Liver (tissue), 9 donors: Measurements from ENCODE around the gene VWDE. TPM values are rescaled to one million over a fixed set of nuclear protein-coding genes. Genes with fewer than 3 reads are reported as not detected.

ENCODE experiments used
- DNase-seq: peaks from one replicate; pipeline ENCODE4 v3.0.0-alpha.2; 2017; ENCODE audit warnings: low spot score
- H3K27ac ChIP-seq, 2 donors: one replicate each; pipeline ENCODE4 v1.7.0; 2013; ENCODE audit warnings: inconsistent platforms in 2 of 2, low read length in 2 of 2, control low read depth in 1 of 2, low read depth in 1 of 2, mild to moderate bottlenecking in 1 of 2
- H3K27me3 ChIP-seq, 4 donors: one replicate each; pipeline versions ENCODE4 v1.6.1 to v1.7.0; 2013; ENCODE audit warnings: low read length in 3 of 4, inconsistent platforms in 1 of 4, mild to moderate bottlenecking in 1 of 4, moderate library complexity in 1 of 4; ENCODE audit not compliant: control insufficient read depth in 4 of 4, insufficient read depth in 4 of 4
- H3K36me3 ChIP-seq, 4 donors: one replicate each; pipeline versions ENCODE4 v1.6.1 to v1.7.0; 2013; ENCODE audit warnings: low read length in 3 of 4, mild to moderate bottlenecking in 3 of 4, low read depth in 1 of 4, moderate library complexity in 1 of 4; ENCODE audit not compliant: control insufficient read depth in 4 of 4, insufficient read depth in 3 of 4
- H3K4me1 ChIP-seq, 4 donors: one replicate each; pipeline versions ENCODE4 v1.6.1 to v1.7.0; 2013; ENCODE audit warnings: low read length in 3 of 4, mild to moderate bottlenecking in 3 of 4, moderate library complexity in 1 of 4; ENCODE audit not compliant: control insufficient read depth in 4 of 4, insufficient read depth in 4 of 4
- H3K4me3 ChIP-seq, 3 donors: one replicate each; pipeline versions ENCODE4 v1.6.1 to v1.7.0; 2013; ENCODE audit warnings: low read length in 3 of 3, control low read depth in 1 of 3, low read depth in 1 of 3, mild to moderate bottlenecking in 1 of 3
- H3K9ac ChIP-seq, 2 donors: one replicate each; pipeline ENCODE4 v1.7.0; 2013; ENCODE audit warnings: low read length in 2 of 2, mild to moderate bottlenecking in 2 of 2, moderate library complexity in 2 of 2, control low read depth in 1 of 2, low read depth in 1 of 2
- H3K9me3 ChIP-seq, 4 donors: one replicate each; pipeline versions ENCODE4 v1.6.1 to v1.7.0; 2013; ENCODE audit warnings: low read length in 3 of 4; ENCODE audit not compliant: control insufficient read depth in 4 of 4
- EGR1 ChIP-seq, 2 donors: IDR thresholded peaks; 2 replicates each; pipeline ENCODE4 v1.6.1; 2016 to 2018; ENCODE audit warnings: antibody characterized with exemption in 2 of 2, low read depth in 2 of 2
- FOXA1 ChIP-seq: IDR thresholded peaks from 2 replicates; pipeline ENCODE4 v1.6.1; 2016; ENCODE audit warnings: antibody characterized with exemption
- FOXA2 ChIP-seq: IDR thresholded peaks from 2 replicates; pipeline ENCODE4 v1.6.1; 2016; ENCODE audit warnings: antibody characterized with exemption
- GABPA ChIP-seq, 2 donors: IDR thresholded peaks in 1 of 2; conservative IDR thresholded peaks in 1 of 2; 2 replicates each; pipeline ENCODE4 v1.6.1; 2016; ENCODE audit warnings: antibody characterized with exemption in 2 of 2, mild to moderate bottlenecking in 1 of 2, moderate library complexity in 1 of 2
- HNF4A ChIP-seq, 2 donors: conservative IDR thresholded peaks; 2 replicates each; pipeline ENCODE4 v1.6.1; 2016; ENCODE audit warnings: antibody characterized with exemption in 2 of 2, mild to moderate bottlenecking in 2 of 2
- HNF4G ChIP-seq: IDR thresholded peaks from 2 replicates; pipeline ENCODE4 v1.6.1; 2016; ENCODE audit warnings: antibody characterized with exemption
- JUND ChIP-seq, 2 donors: IDR thresholded peaks; 2 replicates each; pipeline ENCODE4 v1.6.1; 2016; ENCODE audit warnings: antibody characterized with exemption in 2 of 2
- NR2F2 ChIP-seq: IDR thresholded peaks from 2 replicates; pipeline ENCODE4 v1.6.1; 2016; ENCODE audit warnings: antibody characterized with exemption
- RAD21 ChIP-seq, 2 donors: IDR thresholded peaks; 2 replicates each; pipeline ENCODE4 v1.6.1; 2016; ENCODE audit warnings: antibody characterized with exemption in 2 of 2, mild to moderate bottlenecking in 2 of 2
- RXRA ChIP-seq, 2 donors: IDR thresholded peaks; 2 replicates each; pipeline ENCODE4 v1.6.1; 2017 to 2018; ENCODE audit warnings: antibody characterized with exemption in 2 of 2, mild to moderate bottlenecking in 1 of 2
- SP1 ChIP-seq: IDR thresholded peaks from 2 replicates; pipeline ENCODE4 v1.6.1; 2018; ENCODE audit warnings: antibody characterized with exemption, mild to moderate bottlenecking
- TAF1 ChIP-seq: conservative IDR thresholded peaks from 2 replicates; pipeline ENCODE4 v1.6.1; 2016; ENCODE audit warnings: antibody characterized with exemption, mild to moderate bottlenecking
- YY1 ChIP-seq: IDR thresholded peaks from 2 replicates; pipeline ENCODE4 v1.6.1; 2016; ENCODE audit warnings: antibody characterized with exemption, mild to moderate bottlenecking
- whole genome bisulfite sequencing: extraction: QIAGEN DNeasy Blood & Tissue Kit; methylation state at CpG from one replicate; pipeline ENCODE4 v1.1.7; 2013; 5-methylcytosine and 5-hydroxymethylcytosine counted together
- polyA plus RNA-seq, 2 donors: library from polyadenylated mRNA; stranded (reverse) in 1 of 2; unstranded in 1 of 2; fragments of 200-250 nt in 1 of 2; fragments of >200 nt in 1 of 2; fragmentation: Nextera tagmentation in 1 of 2; extraction: Ambion mirVana in 1 of 2; gene quantifications; one replicate each; pipeline versions ENCODE4 v1.2.1 to v1.2.3, GENCODE V29; 2013 to 2015
- total RNA-seq, 2 donors: library from RNA; depleted of rRNA; stranded (reverse); fragments of >200 nt; gene quantifications; one replicate each; pipeline ENCODE4 v1.2.3, GENCODE V29; 2014
- TF ChIP-seq, protein P1 (sequence below): IDR thresholded peaks from 2 replicates; pipeline ENCODE4 v1.6.1; 2016; ENCODE audit warnings: antibody characterized with exemption, mild to moderate bottlenecking
- TF ChIP-seq, protein P2 (sequence below): IDR thresholded peaks from 2 replicates; pipeline ENCODE4 v1.6.1; 2016; ENCODE audit warnings: antibody characterized with exemption
- TF ChIP-seq, protein P3 (sequence below): IDR thresholded peaks from 2 replicates; pipeline ENCODE4 v1.6.1; 2016; ENCODE audit warnings: antibody characterized with exemption
- TF ChIP-seq, protein P4 (sequence below): IDR thresholded peaks from 2 replicates; pipeline ENCODE4 v1.6.1; 2016; ENCODE audit warnings: antibody characterized with exemption
- TF ChIP-seq, protein P5 (sequence below): fragments of 150-350 bp; IDR thresholded peaks from 2 replicates; pipeline ENCODE4 v1.5.1; 2017; ENCODE audit warnings: improper control_type of control experiment, low read depth, low read length; ENCODE audit not compliant: missing input control
- donor health status: healthy.
- donor health status: healthy.
- donor health status: healthy.
- donor health status: healthy.
- donor health status: healthy.

The VWDE gene
- total and polyA plus RNA-seq, 4 donors, result 0.05 to 0.59 (median 0.12) TPM

DNA sequence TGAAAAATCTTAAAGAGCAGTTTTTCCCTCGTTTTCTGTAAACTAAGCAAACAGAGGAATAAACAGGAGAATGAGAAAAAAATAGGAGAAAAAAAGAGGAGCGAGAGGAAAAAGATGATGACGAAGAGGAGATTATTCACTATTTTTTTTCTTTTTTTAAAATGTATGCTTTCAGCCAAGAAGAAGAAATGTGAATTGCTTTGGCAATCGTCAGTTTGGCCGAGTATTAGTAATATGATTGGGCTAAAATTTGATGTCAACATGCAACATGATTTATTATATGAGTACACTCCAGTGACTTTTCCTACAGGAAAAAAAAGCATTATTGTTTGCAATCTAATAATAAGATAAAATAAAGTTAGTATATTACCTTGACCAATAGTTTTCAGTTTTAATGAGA lies 26.3 kb downstream of the VWDE start:
- no peak overlapping the region for H3K9ac ChIP-seq
- DNase-seq, result no peak
- H3K27ac ChIP-seq, result no peak overlapping the region
- H3K9me3 ChIP-seq, result no peaks in the 10 kb centered on the region
- no peaks in the 10 kb centered on the region for H3K36me3 ChIP-seq
- H3K4me1 ChIP-seq, result no peaks in the 10 kb centered on the region
- TF ChIP-seq JUND (IDR thresholded peaks at IDR 0.05) (no peak), SP1 (no peak), EGR1 (IDR thresholded peaks at IDR 0.05; ENCODE audit: low read depth in 2 of 2) (no peak), FOXA1 (no peak), TAF1 (no peak), GABPA (IDR thresholded peaks at IDR 0.05 in 1 of 2, conservative IDR thresholded peaks at IDR 0.05 in 1 of 2) (no peak), HNF4G (no peak), YY1 (no peak), RAD21 (IDR thresholded peaks at IDR 0.05) (no peak), HNF4A (conservative IDR thresholded peaks at IDR 0.05) (no peak), FOXA2 (no peak), RXRA (IDR thresholded peaks at IDR 0.05) (no peak), NR2F2 (no peak)
- TF ChIP-seq, protein P1, sequence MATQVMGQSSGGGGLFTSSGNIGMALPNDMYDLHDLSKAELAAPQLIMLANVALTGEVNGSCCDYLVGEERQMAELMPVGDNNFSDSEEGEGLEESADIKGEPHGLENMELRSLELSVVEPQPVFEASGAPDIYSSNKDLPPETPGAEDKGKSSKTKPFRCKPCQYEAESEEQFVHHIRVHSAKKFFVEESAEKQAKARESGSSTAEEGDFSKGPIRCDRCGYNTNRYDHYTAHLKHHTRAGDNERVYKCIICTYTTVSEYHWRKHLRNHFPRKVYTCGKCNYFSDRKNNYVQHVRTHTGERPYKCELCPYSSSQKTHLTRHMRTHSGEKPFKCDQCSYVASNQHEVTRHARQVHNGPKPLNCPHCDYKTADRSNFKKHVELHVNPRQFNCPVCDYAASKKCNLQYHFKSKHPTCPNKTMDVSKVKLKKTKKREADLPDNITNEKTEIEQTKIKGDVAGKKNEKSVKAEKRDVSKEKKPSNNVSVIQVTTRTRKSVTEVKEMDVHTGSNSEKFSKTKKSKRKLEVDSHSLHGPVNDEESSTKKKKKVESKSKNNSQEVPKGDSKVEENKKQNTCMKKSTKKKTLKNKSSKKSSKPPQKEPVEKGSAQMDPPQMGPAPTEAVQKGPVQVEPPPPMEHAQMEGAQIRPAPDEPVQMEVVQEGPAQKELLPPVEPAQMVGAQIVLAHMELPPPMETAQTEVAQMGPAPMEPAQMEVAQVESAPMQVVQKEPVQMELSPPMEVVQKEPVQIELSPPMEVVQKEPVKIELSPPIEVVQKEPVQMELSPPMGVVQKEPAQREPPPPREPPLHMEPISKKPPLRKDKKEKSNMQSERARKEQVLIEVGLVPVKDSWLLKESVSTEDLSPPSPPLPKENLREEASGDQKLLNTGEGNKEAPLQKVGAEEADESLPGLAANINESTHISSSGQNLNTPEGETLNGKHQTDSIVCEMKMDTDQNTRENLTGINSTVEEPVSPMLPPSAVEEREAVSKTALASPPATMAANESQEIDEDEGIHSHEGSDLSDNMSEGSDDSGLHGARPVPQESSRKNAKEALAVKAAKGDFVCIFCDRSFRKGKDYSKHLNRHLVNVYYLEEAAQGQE, result no peak
- TF ChIP-seq, protein P2, sequence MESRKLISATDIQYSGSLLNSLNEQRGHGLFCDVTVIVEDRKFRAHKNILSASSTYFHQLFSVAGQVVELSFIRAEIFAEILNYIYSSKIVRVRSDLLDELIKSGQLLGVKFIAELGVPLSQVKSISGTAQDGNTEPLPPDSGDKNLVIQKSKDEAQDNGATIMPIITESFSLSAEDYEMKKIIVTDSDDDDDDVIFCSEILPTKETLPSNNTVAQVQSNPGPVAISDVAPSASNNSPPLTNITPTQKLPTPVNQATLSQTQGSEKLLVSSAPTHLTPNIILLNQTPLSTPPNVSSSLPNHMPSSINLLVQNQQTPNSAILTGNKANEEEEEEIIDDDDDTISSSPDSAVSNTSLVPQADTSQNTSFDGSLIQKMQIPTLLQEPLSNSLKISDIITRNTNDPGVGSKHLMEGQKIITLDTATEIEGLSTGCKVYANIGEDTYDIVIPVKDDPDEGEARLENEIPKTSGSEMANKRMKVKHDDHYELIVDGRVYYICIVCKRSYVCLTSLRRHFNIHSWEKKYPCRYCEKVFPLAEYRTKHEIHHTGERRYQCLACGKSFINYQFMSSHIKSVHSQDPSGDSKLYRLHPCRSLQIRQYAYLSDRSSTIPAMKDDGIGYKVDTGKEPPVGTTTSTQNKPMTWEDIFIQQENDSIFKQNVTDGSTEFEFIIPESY, result no peak
- TF ChIP-seq, protein P3, sequence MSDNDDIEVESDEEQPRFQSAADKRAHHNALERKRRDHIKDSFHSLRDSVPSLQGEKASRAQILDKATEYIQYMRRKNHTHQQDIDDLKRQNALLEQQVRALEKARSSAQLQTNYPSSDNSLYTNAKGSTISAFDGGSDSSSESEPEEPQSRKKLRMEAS, result no peak
- TF ChIP-seq, protein P4, sequence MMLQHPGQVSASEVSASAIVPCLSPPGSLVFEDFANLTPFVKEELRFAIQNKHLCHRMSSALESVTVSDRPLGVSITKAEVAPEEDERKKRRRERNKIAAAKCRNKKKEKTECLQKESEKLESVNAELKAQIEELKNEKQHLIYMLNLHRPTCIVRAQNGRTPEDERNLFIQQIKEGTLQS, result no peak
- TF ChIP-seq, protein P5, sequence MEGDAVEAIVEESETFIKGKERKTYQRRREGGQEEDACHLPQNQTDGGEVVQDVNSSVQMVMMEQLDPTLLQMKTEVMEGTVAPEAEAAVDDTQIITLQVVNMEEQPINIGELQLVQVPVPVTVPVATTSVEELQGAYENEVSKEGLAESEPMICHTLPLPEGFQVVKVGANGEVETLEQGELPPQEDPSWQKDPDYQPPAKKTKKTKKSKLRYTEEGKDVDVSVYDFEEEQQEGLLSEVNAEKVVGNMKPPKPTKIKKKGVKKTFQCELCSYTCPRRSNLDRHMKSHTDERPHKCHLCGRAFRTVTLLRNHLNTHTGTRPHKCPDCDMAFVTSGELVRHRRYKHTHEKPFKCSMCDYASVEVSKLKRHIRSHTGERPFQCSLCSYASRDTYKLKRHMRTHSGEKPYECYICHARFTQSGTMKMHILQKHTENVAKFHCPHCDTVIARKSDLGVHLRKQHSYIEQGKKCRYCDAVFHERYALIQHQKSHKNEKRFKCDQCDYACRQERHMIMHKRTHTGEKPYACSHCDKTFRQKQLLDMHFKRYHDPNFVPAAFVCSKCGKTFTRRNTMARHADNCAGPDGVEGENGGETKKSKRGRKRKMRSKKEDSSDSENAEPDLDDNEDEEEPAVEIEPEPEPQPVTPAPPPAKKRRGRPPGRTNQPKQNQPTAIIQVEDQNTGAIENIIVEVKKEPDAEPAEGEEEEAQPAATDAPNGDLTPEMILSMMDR, result no peak
- no peak overlapping the region for H3K4me3 ChIP-seq
- WGBS, result 81% methylated on average over 5 of the region's 5 CpGs
- no peaks in the 10 kb centered on the region for H3K27me3 ChIP-seq
